Spleen (tissue), 7 donors: ENCODE measurements around the gene ZNF581.

Experiments
- CTCF ChIP-seq, 11 experiments: fragments of 200-600 bp in 7 of 11; fragments of 450-650 bp in 4 of 11; sonication (generic) in 4 of 11; IDR thresholded peaks in 8 of 11; conservative IDR thresholded peaks in 3 of 11; 1 replicate in 7 of 11; 2 replicates in 4 of 11; pipeline versions ENCODE4 v1.4.0 to v1.8.0; 2016 to 2021; ENCODE audit warnings: antibody characterized with exemption in 11 of 11, inconsistent platforms in 4 of 11, mild to moderate bottlenecking in 1 of 11
- POLR2A ChIP-seq, 3 donors: fragments of 450-650 bp; IDR thresholded peaks; one replicate each; pipeline ENCODE4 v1.5.1; 2017; ENCODE audit warnings: antibody characterized with exemption in 3 of 3, mild to moderate bottlenecking in 1 of 3
- POLR2AphosphoS5 ChIP-seq, 3 donors: sonication (generic); formaldehyde crosslinking; IDR thresholded peaks; one replicate each; pipeline ENCODE4 v1.5.1; 2017; ENCODE audit warnings: antibody characterized with exemption in 3 of 3
- donor health status: DM: no; HTN: no; CAD: no; lungs with moderate emphysema.
- donor health status: DM: no; HTN: no; CAD: no.
- donor health status: DM: no; HTN: no; CAD: no.

GRCh38 chr19:55637534-55637933 is 5.9 kb upstream of the ZNF581 start:
- no peak for TF ChIP-seq CTCF (IDR thresholded peaks at IDR 0.05 in 8 of 11, conservative IDR thresholded peaks at IDR 0.05 in 3 of 11)
- TF ChIP-seq POLR2AphosphoS5 (IDR thresholded peaks at IDR 0.05): peak in 2 of 3 donors; percentile 44 to 50
- TF ChIP-seq POLR2A (IDR thresholded peaks at IDR 0.05): no peak
